ENCODE results near the gene MST1R. TPM values are rescaled to one million over a fixed set of nuclear protein-coding genes. Genes with fewer than 3 reads are reported as not detected.

Gene MST1R
- polyA plus RNA-seq, 1 donor from 2014 or later = 4.2 TPM

GRCh38 chr3:49930168-49930690, 26.6 kb upstream of the MST1R start:
- Histone ChIP-seq H2AFZ (ENCODE audit: low read depth, low read length) (peak overlapping the region; percentile 98), H3K27ac (ENCODE audit: low read length) (peak overlapping the region; percentile 88), H3K9me3 (ENCODE audit: low read length) (no peaks in the 10 kb centered on the region), H3K9me2 (ENCODE audit: insufficient read depth, low read length) (no peaks in the 10 kb centered on the region), H3K9ac (ENCODE audit: low read length) (peak overlapping the region; percentile 92), H3F3A (ENCODE audit: insufficient read depth, low read length, poor library complexity, severe bottlenecking) (no peaks in the 10 kb centered on the region), H3K79me2 (replicated peaks; ENCODE audit: insufficient read depth, low read length) (no peaks in the 10 kb centered on the region), H3K27me3 (ENCODE audit: insufficient read depth, low read depth, low read length) (no peaks in the 10 kb centered on the region), H3K36me3 (ENCODE audit: insufficient read depth, low read length) (no peaks in the 10 kb centered on the region), H3K4me2 (ENCODE audit: low read length) (peak overlapping the region; percentile 60), H3K4me3 (ENCODE audit: low read length) (peak overlapping the region; percentile 99), H4K20me1 (ENCODE audit: insufficient read depth) (no peaks in the 10 kb centered on the region)
- no peak for TF ChIP-seq EP300 (conservative IDR thresholded peaks at IDR 0.05; ENCODE audit: poor library complexity, severe bottlenecking)
- no peak for TF ChIP-seq REST (IDR thresholded peaks at IDR 0.05; ENCODE audit: borderline replicate concordance)
- no peak for TF ChIP-seq CTCF (IDR thresholded peaks at IDR 0.05; ENCODE audit: poor library complexity, severe bottlenecking)
- TF ChIP-seq MXI1 (conservative IDR thresholded peaks at IDR 0.05; ENCODE audit: poor library complexity, severe bottlenecking) = no peak
- no peak for TF ChIP-seq SMC3 (conservative IDR thresholded peaks at IDR 0.05; ENCODE audit: poor library complexity)
- TF ChIP-seq EZH2 (IDR thresholded peaks at IDR 0.05; ENCODE audit: borderline replicate concordance, insufficient read depth, low read length, poor library complexity, severe bottlenecking) = no peak
- no peak for TF ChIP-seq TAF1 (IDR thresholded peaks at IDR 0.05; ENCODE audit: low read depth)
- TF ChIP-seq RAD21 (conservative IDR thresholded peaks at IDR 0.05) = no peak
- no peak for TF ChIP-seq POLR2AphosphoS5 (IDR thresholded peaks at IDR 0.05)

- no peaks in the 10 kb centered on the region for H3K79me2 ChIP-seq (replicated peaks; ENCODE audit: insufficient read depth, low read length)
- H3K9ac ChIP-seq (ENCODE audit: low read length) = peak within 1 kb of the TSS; percentile 92
- peak within 1 kb of the TSS; percentile 60 for H3K4me2 ChIP-seq (ENCODE audit: low read length)
- peak within 1 kb of the TSS; percentile 98 for H2AFZ ChIP-seq (ENCODE audit: low read depth, low read length)
- H3F3A ChIP-seq (ENCODE audit: insufficient read depth, low read length, poor library complexity, severe bottlenecking) = no peaks in the 10 kb centered on the region
- H3K27me3 ChIP-seq (ENCODE audit: insufficient read depth, low read depth, low read length) = no peaks in the 10 kb centered on the region
- H4K20me1 ChIP-seq (ENCODE audit: insufficient read depth) = no peaks in the 10 kb centered on the region
- no peaks in the 10 kb centered on the region for H3K9me3 ChIP-seq (ENCODE audit: low read length)
- H3K9me2 ChIP-seq (ENCODE audit: insufficient read depth, low read length) = no peaks in the 10 kb centered on the region
- peak within 1 kb of the TSS; percentile 99 for H3K4me3 ChIP-seq (ENCODE audit: low read length)
- peak; percentile 62 for TF ChIP-seq SMC3 (conservative IDR thresholded peaks at IDR 0.05; ENCODE audit: poor library complexity)
- TF ChIP-seq POLR2AphosphoS5 (IDR thresholded peaks at IDR 0.05) = peak; percentile 55
- TF ChIP-seq TAF1 (IDR thresholded peaks at IDR 0.05; ENCODE audit: low read depth) = peak; percentile 47
- TF ChIP-seq CTCF (IDR thresholded peaks at IDR 0.05; ENCODE audit: poor library complexity, severe bottlenecking) = peak; percentile 58
- no peak for TF ChIP-seq EZH2 (IDR thresholded peaks at IDR 0.05; ENCODE audit: borderline replicate concordance, insufficient read depth, low read length, poor library complexity, severe bottlenecking)
- TF ChIP-seq REST (IDR thresholded peaks at IDR 0.05; ENCODE audit: borderline replicate concordance) = peak; percentile 61
- TF ChIP-seq MXI1 (conservative IDR thresholded peaks at IDR 0.05; ENCODE audit: poor library complexity, severe bottlenecking) = peak; percentile 93
- no peak for TF ChIP-seq EP300 (conservative IDR thresholded peaks at IDR 0.05; ENCODE audit: poor library complexity, severe bottlenecking)
- peak; percentile 48 for TF ChIP-seq RAD21 (conservative IDR thresholded peaks at IDR 0.05)
- H3K36me3 ChIP-seq (ENCODE audit: insufficient read depth, low read length) = no peaks in the 10 kb centered on the region
- H3K27ac ChIP-seq (ENCODE audit: low read length) = peak within 1 kb of the TSS; percentile 88
Measured at GRCh38 chr3:49929291-49930167, 25.9 kb upstream of the MST1R start, which contains the start of gene MON1A. TSS of gene MON1A (minus strand) at chr3:49929811. CDS start at chr3:49913346, 16,465 bp downstream.
